Esophagus muscularis mucosa (tissue), 3 donors: ENCODE results near the gene CELF3.

ENCODE experiments used
- CTCF ChIP-seq, 3 experiments: fragments of 200-600 bp in 2 of 3; fragments of 450-650 bp in 1 of 3; sonication (generic) in 2 of 3; IDR thresholded peaks; one replicate each; pipeline ENCODE4 v1.5.1; 2017 to 2019; ENCODE audit warnings: antibody characterized with exemption in 3 of 3, mild to moderate bottlenecking in 2 of 3, moderate library complexity in 1 of 3
- POLR2A ChIP-seq: fragments of 450-650 bp; IDR thresholded peaks from one replicate; pipeline ENCODE4 v1.6.1; 2017; ENCODE audit warnings: antibody characterized with exemption, moderate library complexity, mild to moderate bottlenecking, low read depth
- POLR2AphosphoS5 ChIP-seq, 2 donors: sonication (generic); formaldehyde crosslinking; IDR thresholded peaks; one replicate each; pipeline ENCODE4 v1.6.1; 2017; ENCODE audit warnings: antibody characterized with exemption in 2 of 2

GRCh38 chr1:151708891-151709290 is 7.7 kb downstream of the CELF3 start:
- TF ChIP-seq CTCF (IDR thresholded peaks at IDR 0.05) (no peak), POLR2AphosphoS5 (IDR thresholded peaks at IDR 0.05) (no peak), POLR2A (no peak)
